Stimulated activated CD4-positive, alpha-beta T cell treated with anti-CD3 and anti-CD28 coated beads, Interleukin-15, amount 100 ng/mL, for 48 hours (primary cell): ENCODE data around the gene MSMP.

Experiments used
- DNase-seq, 2 donors: peaks; one replicate each; pipeline ENCODE4 v3.0.0-alpha.2; 2020; ENCODE audit warnings: low read depth in 2 of 2

Gene MSMP

DNA sequence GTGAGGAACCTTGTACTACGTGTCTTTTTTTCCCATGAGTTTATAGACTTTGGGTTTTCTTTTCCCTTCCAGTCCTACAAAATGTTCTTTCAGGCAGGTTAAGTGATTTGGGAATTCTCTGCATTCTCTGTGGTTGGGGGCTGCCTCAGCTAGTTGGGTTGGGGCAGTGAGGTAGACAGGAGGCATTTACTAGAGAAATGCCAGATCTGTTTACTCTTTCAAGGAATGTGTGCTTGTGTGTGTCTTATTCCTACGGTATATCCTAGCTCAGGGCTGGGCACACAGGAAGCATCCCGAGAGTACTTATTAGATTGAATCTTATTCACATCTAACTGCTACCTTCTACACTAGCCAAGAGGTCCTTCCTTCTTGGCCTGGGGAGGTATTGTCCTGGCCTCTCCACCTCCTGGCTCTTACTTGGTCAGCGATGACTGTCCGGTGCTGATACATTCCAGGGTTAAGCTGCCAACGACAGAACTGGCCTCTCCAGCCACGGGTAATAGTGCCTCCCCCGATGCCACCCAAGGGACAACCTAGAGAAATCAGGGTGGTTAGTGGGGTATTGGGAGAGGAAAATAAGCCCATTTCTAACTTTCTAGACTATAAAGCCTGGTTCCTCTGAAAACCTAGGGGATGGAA lies 10.1 kb downstream of the MSMP start:
- DNase-seq: no peak

DNA sequence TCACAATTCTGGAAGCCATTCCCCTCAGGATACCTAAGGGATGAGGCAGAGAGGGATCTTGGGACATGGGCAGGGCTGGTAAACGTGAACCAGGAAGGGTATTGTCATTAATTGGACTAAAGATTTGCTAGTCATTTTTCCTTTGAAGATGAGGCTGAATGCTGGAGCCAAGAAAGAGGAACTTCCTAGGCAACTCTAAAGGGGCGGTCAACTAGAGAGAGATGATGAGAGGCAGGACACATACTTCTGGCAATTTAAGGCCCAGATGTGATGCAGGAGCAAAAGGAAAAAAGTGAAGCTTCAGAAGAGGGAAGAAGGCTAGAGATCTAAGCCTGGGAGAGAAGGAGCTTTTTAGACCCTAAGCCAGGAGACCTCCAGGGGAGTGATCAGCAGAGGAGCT lies 10.6 kb downstream of the MSMP start:
- no peak for DNase-seq

DNA sequence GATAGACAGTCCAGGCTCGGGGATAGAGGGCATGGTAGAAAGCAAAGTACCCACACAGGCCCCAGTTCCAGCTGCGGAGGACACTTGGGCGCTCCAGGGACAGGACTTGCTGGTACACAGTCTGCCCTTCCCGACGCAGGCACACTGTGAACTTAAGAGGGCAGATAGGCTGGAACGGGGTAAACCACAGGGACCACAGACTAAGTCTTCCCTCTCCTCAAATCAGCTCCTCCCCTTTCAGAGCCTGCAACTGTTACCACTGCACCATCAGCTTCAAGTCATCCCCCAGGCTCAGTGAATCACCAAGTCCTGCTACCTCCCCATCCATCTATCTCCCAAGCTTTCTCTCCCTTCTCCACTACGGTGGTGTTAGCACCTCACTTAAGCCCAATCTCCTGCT lies 12.3 kb downstream of the MSMP start:
- DNase-seq: no peak

- DNase-seq: no peak
Measured at GRCh38 chr9:35740243-35740642, 13.8 kb downstream of the MSMP start.

DNA sequence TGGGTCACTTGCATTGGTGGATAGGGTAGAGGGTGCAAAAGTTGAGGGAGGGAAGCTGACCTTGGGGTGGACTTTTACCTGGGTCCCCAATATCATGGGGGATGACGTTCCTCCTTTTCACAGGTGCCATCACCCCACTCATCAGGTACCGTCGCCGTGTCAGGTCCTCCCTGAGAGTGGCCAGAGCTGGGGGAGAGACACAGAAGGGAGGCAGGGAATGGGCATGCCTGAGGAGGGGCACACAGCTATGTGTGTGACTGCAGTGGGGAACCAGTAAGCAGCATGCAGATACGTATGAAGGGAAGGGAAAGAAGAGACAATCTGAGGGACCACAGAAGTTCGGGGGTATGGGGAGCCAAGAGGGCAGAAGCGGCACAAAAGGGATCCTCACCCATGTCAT lies 15.2 kb downstream of the MSMP start:
- DNase-seq: no peak

DNA sequence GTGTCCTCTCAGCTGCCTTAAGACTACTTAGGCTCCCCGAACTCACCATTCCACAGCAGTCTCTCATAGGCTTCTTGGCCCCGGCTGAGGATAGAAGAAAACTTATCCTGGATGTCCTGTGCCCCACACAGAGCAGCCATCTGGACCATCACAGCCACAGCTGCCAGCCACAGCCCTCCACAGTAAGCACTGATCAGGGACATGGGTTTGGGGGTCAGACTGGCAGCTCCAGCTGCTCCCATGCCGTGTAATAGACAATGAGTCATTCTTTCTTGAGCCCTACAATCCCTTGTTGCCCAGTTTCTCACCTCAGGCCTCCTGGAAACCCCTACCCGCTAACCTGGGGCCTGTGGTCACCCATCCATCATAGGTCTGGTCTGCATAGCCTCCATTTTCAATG lies 15.9 kb downstream of the MSMP start:
- no peak for DNase-seq

GRCh38 chr9:35737143-35737542 lies 16.9 kb downstream of the MSMP start:
- no peak for DNase-seq

DNA sequence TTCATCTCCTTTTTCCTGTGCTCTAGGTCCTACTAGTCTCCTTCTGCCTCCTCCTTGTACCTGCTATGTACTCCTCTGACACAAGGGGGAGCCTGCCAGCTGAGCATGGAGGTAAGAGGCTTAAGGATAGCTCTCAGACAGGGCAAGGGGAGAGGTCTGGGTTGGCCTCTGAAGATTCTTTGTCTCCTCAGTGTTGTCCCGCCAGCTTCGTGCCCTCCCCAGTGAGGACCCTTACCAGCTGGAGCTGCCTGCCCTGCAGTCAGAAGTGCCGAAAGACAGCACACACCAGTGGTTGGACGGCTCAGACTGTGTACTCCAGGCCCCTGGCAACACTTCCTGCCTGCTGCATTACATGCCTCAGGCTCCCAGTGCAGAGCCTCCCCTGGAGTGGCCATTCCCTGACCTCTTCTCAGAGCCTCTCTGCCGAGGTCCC lies 17.9 kb downstream of the MSMP start:
- DNase-seq: peak in 1 of 2 donors; percentile 60

- no peak for DNase-seq
Measured at GRCh38 chr9:35734096-35734495, 20.0 kb downstream of the MSMP start.

- no peak for DNase-seq
Measured at GRCh38 chr9:35732800-35733541, 21.1 kb downstream of the MSMP start.

GRCh38 chr9:35732185-35732799 lies 21.8 kb downstream of the MSMP start, which contains the start of the genes CREB3 and TLN1:
Gene CREB3, plus strand, starts transcription at chr9:35732666. Its CDS starts 107 bp downstream, at chr9:35732773.
Gene TLN1, minus strand, starts transcription at chr9:35732195. Its CDS starts 6,501 bp downstream, at chr9:35725694.
- peak; percentile 95 to 97 for DNase-seq

- no peak for DNase-seq
Measured at GRCh38 chr9:35731415-35732184, 22.5 kb downstream of the MSMP start.

GRCh38 chr9:35730486-35730854 lies 23.6 kb downstream of the MSMP start:
- DNase-seq: no peak

DNA sequence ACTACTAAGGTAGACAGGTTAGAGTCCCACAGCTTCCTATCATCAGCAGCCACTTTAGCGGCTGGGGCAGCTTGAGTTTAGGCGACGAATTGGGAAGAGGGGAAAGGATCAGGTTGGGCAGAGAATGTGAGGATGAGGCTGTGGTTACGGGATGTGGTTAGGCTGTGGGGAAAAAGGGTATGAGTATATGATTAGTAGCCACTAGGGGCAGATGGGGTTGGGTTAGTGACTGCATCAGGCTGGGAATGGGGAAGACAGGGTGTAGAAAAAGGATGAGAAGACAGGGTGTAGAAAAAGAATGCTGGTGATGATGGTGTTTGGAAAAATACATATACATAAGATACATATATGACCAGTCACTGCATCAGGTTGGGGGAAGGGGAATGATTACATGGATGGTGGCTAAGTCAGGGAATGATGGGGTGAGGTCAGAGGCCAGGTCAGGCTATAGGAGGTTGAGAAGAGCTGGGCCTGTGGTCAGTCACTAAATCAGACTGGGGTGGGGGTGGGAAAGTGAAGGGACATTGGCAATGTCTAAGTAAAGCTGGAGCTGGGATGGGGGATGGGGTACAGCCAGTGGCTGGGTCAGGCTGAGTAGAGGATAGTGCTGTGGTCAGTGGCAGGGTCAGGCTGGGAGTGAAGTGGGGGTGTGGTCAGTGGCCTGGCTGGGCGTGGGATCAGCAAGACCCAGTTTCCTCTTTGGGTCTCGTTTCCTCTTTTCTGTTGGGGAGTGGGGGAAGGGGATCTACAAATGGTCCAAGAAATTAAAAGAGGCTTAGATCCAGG lies 24.2 kb downstream of the MSMP start:
- DNase-seq: no peak

DNA sequence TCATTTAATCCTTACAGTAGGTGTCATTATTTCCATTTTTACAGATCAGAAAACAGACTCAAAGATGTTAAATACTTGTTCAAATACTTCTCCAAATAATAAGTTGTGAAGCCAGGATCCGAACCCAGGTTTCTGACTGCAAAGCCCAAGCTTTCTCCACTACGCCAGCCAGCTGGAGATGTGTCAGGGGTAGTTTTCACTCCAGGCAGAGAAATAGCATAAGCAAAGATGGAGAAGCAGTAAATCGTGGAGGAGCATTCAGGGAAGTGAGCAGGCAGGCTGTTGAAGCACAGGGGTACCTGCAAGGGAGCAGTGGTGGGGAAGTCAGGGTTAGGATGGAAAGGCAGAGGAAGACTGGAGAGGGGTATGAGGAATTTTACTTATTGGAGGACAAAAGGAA lies 25.0 kb downstream of the MSMP start:
- DNase-seq: no peak

DNA sequence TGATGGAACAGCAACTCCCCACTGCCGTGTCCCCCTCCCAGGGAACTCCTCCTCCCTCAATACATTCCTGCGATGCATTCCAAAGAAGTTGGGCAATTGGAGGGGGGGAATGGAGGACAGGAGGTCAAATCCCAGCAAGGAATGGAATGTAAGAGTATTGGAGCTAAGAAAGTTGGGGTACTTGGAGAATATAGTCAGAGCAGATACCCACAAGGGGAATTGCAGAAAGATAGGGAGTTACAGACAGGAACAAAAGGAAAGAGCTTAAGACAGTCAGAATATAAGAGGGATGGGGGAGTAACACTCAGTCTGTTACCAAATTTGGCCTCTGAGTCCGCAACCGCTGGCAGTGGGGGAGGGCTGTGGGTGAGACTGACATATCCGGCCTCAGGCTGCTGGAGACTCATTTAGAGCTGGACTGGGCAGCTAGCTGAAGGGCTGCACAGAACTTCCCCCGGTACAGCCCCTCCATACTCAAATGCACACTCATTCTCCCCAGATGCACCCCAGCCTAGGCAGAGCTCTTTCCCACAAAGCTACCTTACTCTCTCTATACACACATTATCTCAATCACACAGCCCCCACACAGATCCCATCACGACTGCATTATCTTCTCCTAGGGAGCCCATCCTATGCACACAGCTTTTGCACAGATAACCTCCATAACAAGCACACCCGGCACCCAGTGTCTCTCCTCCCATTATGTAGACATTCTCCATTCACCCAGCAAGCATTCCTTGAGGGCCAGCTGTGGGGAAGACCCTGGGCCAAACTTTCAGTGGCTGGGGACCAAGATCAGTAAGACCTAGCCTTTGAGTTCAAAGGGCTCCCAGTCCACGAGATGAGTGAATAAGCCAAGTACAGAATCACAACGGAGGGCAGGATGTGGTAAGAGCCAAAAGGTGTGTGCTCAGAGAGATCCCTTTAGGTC lies 25.8 kb downstream of the MSMP start:
- DNase-seq: peak in 1 of 2 donors; percentile 41

GRCh38 chr9:35727676-35728040 lies 26.4 kb downstream of the MSMP start:
- DNase-seq: no peak

DNA sequence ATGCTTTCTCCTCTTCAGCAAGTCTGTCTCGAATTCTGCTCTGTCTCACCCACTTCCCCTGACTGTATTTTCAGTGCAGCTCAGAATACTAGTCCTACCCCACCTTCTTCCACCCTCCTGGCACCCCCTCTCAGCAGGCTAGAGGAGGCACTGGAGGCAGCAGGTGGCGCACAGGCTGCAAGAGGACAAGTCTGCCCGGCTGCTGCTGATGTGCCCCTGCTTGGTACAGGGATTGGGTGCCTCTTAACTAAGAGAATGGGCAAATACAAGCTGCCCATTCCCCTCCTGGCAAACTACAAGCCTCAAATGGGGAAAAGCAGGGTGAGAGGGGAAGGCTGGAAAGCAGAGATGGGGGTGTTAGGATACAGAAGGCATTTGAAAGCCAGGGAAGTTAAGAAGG lies 27.1 kb downstream of the MSMP start:
- DNase-seq: no peak

DNA sequence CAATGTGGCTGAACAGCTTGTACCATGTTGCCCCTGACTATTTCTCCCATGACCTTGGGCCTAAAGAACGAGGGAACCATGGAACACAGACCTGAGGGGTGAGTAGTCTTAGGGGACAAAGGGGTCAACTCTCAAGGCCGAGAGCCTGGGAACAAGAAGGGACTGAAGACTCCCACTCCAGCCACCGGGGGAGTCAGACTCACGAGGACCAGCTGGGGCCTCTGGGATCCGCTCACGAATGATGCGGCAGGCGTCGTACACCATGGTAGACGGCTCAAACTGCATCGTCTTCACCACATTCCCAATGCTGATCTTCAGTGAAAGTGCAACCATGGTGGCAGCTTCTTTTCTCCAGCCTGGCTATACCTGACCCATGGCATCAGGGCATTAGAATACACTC lies 28.7 kb downstream of the MSMP start:
- DNase-seq: no peak

DNA sequence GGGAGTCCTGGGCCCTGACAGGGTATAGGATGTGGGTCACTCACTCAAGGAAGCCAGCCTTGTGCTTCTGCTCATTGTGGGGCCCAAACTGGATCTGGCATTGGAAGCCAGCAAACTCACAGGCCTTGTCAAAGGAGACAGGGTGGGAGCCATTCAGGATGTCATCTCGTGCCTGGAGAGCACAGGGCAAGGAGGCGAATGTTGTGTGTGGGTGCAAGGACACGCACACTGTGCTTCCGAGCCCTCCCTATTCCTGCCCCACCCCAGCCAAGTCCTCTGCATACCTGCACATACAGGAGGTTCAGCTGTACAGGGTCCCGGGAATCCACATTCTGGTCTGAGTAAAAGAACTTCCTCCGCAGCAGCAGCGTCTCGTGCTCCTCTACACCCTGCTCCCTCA lies 30.2 kb downstream of the MSMP start:
- DNase-seq: no peak
